ENCODE results near the gene PJVK.
"Not testable (repeated sequence)": the region's sequence is repeated elsewhere in the genome, so short reads cannot be mapped to it uniquely, and the experiment has no call there.

Gene PJVK

GRCh38 chr2:178441426-178441825 is 9.8 kb upstream of the PJVK start:
- no peak for DNase-seq

- no peak for DNase-seq
Measured at GRCh38 chr2:178448968-178449661, 2.1 kb upstream of the PJVK start.

DNA sequence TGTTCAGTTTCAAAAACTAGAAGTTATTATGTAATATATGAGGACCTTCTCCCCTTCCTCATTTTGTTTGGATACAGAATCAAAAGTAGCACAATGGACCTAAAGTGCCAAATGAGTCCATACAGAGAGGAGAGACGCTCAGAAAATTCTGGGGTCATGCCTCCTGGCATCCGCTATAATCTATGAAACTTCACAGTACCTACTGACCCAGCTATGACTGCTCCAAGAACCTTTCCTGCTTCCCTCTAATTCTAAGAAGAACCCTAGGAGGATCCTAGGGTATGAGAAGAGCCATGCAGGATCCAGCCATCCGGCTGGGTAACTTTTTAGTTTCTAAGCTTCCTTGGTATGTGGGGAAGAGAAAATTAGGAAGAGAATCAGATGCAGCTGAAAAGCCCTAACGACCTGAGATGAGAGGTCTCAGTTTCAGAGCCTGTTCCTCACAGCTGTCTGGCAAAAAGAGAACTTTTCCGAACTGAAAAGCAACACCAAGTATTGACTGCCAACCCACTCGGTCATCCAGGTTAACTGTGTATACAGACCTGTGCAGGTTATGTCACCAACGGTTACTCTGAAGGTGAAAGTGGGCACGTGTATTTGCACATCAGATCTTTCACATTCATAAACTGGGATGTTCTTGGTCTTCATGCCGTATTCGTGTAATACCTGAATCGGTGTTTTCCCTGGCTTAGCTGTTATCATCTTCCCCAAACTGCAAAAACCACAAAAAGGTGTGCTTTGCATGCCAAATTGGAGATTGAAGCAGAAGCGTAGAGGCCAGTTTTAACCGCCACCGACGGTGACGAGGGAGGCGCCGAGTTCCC is 1.3 kb upstream of the PJVK start:
- DNase-seq = no peak

- DNase-seq = peak; percentile 77
Measured at GRCh38 chr2:178450524-178450773, 729 bp upstream of the PJVK start.

- no peak for DNase-seq
Measured at GRCh38 chr2:178452334-178452733, 1.2 kb downstream of the PJVK start.

DNA sequence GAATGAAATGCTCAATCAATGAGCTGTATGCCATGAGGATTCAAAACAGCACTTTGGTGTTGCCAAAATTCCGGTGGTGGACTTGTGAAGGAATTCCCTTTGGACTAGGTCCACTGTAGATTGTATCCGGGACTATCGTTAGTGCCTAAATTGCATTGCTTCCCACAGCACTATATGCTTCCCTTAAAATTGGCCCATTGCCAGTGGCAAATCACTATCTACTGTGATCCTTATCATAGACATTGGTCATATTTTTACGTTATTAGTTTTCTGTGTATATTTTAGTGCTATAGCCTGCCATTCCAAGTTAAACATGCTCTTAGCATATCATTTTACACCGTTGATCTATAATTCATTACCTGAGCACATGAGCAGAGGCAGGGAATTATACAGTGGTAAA is 1.7 kb downstream of the PJVK start:
- no peak for DNase-seq

DNA sequence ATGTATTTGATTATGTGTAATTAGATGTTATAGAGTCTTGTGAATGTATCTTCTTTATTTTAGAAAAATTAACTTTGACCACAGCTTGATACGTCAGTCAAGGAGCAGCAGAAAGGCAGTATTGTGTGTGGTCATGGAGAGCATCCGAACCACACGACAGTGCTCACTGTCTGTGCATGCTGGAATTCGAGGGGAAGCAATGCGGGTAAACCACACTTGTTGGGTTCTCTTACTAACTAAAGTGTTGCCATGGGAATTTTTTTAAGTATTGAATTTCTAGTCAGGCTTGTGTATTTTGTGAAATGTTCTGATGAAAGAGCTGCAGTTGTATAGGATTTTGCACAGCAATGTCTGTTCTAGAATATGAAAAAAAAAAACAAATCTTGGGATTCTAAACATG is 4.8 kb downstream of the PJVK start:
- DNase-seq = no peak

DNA sequence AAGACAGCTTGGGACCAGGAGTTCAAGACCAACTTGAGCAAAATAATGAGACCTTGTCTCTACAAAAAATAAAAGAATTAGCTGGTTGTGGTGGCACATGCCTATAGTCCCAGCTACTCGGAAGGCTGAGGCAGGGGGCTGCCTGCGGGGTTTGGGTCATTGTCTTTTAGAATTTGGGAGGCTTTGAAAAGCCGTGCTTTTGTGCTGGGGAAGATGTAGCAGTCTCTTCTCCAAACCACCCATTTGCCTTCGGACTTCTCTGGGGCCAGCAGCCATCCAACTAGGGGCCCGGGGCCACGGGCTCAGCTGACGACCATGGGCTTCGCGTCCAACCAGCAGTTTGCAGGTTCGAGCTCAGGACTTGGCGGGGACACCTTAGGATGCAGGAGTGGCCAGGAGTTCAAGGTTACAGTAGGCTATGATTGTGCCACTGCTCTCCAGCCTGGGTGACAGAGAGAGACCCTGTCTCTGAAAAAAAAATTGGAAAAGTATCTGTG is 6.3 kb downstream of the PJVK start:
- DNase-seq = no peak

- no peak for DNase-seq
Measured at GRCh38 chr2:178469219-178469849, 18.2 kb downstream of the PJVK start.

DNA sequence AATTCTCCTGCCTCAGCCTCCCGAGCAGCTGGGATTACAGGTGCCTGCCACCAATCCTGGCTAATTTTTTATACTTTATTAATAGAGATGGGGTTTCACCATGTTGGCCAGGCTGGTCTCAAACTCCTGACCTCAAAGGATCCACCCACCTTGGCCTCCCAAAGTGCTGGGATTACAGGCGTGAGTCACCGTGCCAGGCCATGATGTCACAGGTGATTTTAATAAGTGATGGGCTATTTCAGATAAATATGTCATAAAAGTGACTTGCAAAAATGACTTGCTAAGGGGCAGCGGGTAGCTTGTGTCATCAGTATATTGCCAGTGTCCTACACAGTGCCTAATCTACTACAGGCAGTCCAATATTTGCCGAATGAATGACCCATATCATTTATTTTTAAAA is 20.1 kb downstream of the PJVK start:
- not testable (repeated sequence) for DNase-seq

GRCh38 chr2:178473373-178473772 is 22.2 kb downstream of the PJVK start:
- DNase-seq = no peak

DNA sequence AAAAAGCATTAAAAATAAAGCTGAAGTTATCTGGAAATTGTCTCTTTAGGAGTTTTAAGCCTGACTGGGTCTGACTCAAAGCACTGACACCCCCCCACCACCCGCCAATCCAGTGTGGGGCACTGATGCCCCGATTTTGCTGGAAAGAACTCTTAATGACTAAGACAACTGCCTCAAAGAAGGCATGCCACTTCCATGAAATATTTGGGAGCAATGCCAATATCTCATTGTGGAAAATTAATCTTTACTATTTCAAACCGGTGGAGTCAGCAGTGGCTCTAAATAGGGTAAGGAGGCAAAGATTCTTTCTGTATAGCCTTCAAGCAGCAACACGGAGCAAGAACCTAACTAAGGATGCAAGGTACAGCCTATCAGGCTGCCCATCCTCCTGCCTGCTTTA is 22.8 kb downstream of the PJVK start:
- no peak for DNase-seq

DNA sequence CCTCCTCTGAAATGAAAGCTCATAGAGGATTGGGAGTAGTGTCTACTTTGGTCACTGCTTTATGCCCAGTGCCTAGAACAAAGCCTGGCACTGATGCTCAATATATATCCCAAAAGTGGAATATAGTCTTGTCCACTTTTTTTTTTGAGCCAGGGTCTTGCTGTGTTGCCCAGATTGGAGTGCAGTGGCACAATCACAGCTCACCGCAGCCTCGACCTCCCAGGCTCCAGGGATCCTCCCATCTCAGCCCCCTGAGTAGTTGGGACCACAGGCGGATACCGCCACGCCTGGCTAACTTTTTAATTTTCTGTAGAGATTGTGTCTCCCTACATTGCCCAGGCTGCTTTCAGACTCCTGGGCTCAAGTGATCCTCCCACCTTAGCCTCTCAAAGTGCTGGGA is 23.4 kb downstream of the PJVK start:
- DNase-seq = no peak

DNA sequence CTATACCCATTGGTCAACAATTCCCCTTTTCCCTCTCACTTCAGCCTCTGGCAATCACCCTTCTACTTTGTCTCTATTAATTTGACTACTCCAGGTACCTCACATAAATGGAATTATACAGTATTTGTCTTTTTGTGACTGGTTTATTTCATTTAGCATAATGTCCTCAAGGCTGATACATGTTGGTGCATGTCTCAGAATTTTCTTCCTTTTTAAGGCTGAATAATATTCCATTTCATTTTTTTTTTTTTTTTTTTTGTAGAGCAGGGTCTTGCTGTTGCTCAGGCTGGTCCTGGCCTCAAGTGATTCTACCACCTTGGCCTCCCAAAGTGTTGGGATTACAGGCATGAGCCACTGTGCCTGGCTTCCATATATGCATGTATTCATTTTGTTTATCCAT is 25.3 kb downstream of the PJVK start:
- no peak for DNase-seq

GRCh38 chr2:178477443-178478129 is 26.4 kb downstream of the PJVK start:
- no peak for DNase-seq

DNA sequence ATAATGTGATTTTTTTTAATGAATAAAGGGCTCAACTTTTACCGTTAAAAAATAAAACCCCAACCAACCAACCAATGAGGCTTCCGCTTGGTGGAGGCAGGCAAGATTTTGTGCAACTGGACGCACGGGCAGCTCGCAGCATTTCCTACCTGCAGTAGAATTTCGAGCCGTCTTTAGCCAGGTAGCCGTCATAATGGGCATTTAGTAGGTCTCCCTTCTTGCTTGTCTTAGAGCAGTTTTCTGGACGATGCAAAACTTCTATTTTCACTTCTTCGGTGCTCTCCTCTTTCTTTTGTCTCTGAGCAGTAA is 26.9 kb downstream of the PJVK start:
- DNase-seq = no peak

DNA sequence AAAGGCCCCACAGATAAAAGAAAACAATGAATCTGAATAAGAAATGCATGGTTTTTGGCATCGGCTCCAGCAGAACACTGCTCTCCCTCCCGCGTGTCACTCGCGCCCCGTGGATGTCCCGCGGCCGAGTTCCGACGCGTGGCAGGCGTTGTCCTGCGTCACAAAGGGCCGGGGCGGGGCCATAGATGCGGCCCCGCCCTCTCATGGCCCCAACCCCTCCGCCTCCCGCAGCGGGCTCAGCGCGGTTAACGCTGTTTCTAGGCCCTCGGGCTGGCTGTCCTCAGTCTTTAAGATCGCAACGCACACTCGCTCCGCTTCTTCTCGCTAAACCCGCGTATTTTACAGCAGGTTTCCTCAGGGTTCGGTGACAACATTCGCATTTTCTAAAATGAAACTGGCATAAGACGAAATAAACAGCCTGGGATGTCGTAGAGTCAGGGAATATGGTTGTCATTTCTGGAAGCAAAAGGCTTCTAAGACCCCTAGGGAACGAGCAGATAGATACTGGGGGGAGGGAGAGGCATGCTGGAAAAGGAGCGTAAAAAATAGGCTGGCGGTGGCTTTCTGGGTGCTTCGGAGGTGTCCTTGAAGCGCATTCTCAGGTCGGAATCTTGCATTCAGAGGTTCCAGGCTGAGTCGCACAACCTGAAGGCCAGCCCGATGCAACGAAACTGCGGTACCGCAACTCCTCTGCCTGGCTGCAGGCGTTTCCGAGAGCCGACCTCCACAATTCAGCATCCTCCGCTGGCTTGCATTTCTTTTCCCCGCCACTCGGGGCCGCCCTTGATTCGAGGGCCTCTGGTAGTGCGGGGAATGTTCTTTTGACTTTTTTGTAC is 27.5 kb downstream of the PJVK start, which contains the start of gene FKBP7:
FKBP7 (minus strand) TSS at position 162 of the 836 bp plus-strand sequence; CDS start at position 61, 101 bp downstream.
- peak; percentile 82 for DNase-seq

- DNase-seq = no peak
Measured at GRCh38 chr2:178479275-178479616, 28.1 kb downstream of the PJVK start.

- DNase-seq = no peak
Measured at GRCh38 chr2:178479758-178480226, 28.6 kb downstream of the PJVK start.

DNA sequence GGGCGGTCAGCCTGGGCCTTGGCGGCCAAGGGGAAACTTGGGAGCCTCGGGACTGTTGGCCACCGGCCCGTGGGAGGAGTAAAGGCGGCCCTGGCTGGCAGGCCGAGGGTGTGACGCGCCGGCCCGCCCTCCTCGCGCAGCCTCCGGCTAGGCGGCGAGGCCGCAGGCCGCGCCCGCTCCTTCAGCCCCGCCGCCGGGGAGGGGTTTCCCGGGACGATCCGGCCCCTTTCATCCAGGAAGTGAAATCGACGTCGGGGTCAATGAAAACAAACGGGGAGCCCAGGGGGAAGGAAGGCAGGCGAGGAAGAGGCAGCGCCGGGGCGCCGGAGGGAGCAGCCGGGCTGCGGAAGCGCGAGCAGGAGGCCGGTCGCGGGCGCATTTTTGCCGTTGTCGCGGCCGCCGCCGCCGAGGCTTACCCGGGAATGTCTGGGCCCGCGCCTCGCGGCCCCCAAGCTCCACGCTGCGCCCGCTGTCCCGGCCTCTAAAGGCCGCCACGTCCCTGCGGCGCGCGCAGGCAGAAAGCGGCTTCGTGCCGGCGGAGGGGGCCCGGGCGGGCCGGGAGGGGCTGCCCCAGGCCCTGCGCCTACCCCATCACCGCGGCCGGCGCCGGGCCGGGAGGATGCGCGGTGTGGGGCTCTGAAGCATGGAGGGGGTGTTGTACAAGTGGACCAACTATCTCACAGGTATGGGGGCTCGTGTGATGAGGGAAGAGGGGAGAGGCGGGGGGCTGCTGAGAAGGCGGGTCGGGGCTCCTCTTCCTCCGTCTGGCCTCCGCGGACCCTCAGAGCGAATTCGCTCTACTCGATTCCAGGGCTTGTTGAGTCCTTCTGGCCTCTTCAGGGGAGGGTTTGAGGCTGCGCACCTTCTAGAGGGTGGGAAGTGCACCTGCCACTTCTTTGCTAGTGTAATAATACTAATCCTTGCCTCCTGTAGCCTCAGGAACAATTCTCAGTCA is 29.3 kb downstream of the PJVK start, which contains the start of gene PLEKHA3:
PLEKHA3 (plus strand) TSS at position 231 of the 955 bp plus-strand sequence; CDS start at position 644, 413 bp downstream.
- peak; percentile 65 for DNase-seq

- DNase-seq = no peak
Measured at GRCh38 chr2:178482437-178482836, 31.3 kb downstream of the PJVK start.
